CD4-positive, CD25-positive, alpha-beta regulatory T cell (primary cell): ENCODE results near the gene PRF1. TPM values are rescaled to one million over a fixed set of nuclear protein-coding genes. Genes with fewer than 3 reads are reported as not detected.

ENCODE experiments used
- ATAC-seq, 2 donors: fragments of 150-1000 bp; cut with Tn5 transposase; one replicate each; pipeline ENCODE4 v1.10.0; 2021; ENCODE audit warnings: low read depth in 2 of 2, moderate number of reproducible peaks in 2 of 2, moderate library complexity in 1 of 2
- DNase-seq, 3 donors: peaks; one replicate each; pipeline versions ENCODE4 v3.0.0 to v3.0.0-alpha.2; 2012 to 2022; ENCODE audit warnings: mixed read lengths in 1 of 3
- H3K27ac ChIP-seq: one replicate; pipeline ENCODE4 v1.7.0; 2013; ENCODE audit warnings: mild to moderate bottlenecking, low read length; ENCODE audit not compliant: insufficient read depth, poor library complexity, severe bottlenecking
- H3K27me3 ChIP-seq: one replicate; pipeline ENCODE4 v1.7.0; 2013; ENCODE audit warnings: low read length; ENCODE audit not compliant: control insufficient read depth, insufficient read depth
- H3K36me3 ChIP-seq: one replicate; pipeline ENCODE4 v1.7.0; 2013; ENCODE audit warnings: mild to moderate bottlenecking, low read length, moderate library complexity; ENCODE audit not compliant: control insufficient read depth, insufficient read depth
- H3K4me1 ChIP-seq: 2 replicates; pipeline ENCODE4 v1.7.0; 2013; ENCODE audit warnings: mild to moderate bottlenecking, low read length; ENCODE audit not compliant: insufficient read depth, control insufficient read depth, poor library complexity, severe bottlenecking
- H3K4me3 ChIP-seq: one replicate; pipeline ENCODE4 v1.7.0; 2013; ENCODE audit warnings: low read depth, mild to moderate bottlenecking, low read length, moderate library complexity
- H3K9me3 ChIP-seq, 2 experiments: 1 replicate in 1 of 2; 2 replicates in 1 of 2; pipeline ENCODE4 v1.7.0; 2013; ENCODE audit warnings: low read length in 2 of 2, mild to moderate bottlenecking in 1 of 2, moderate library complexity in 1 of 2; ENCODE audit not compliant: control insufficient read depth in 2 of 2
- H3K27ac Mint-ChIP-seq, 3 donors: one replicate each; pipeline ENCODE4 v1.8.0; 2020 to 2022; ENCODE audit warnings: mild to moderate bottlenecking in 3 of 3, mixed read lengths in 3 of 3, moderate library complexity in 2 of 3
- H3K27me3 Mint-ChIP-seq: one replicate; pipeline ENCODE4 v1.8.0; 2022; ENCODE audit warnings: mild to moderate bottlenecking, mixed read lengths
- H3K36me3 Mint-ChIP-seq: one replicate; pipeline ENCODE4 v1.8.0; 2020; ENCODE audit warnings: mixed read lengths
- H3K4me1 Mint-ChIP-seq, 4 donors: one replicate each; pipeline ENCODE4 v1.8.0; 2020 to 2022; ENCODE audit warnings: mixed read lengths in 4 of 4, mild to moderate bottlenecking in 1 of 4
- H3K4me3 Mint-ChIP-seq, 4 donors: one replicate each; pipeline ENCODE4 v1.8.0; 2020 to 2022; ENCODE audit warnings: mild to moderate bottlenecking in 4 of 4, mixed read lengths in 4 of 4, moderate library complexity in 3 of 4
- H3K9me3 Mint-ChIP-seq, 7 donors: one replicate each; pipeline ENCODE4 v1.8.0; 2020 to 2022; ENCODE audit warnings: mixed read lengths in 7 of 7, mild to moderate bottlenecking in 3 of 7, moderate library complexity in 2 of 7
- polyA plus RNA-seq, 4 donors: library from polyadenylated mRNA; unstranded; fragments of 300-500 nt; fragmentation: Illumina TruSeq; gene quantifications; one replicate each; pipeline ENCODE4 v1.2.3, GENCODE V29; 2021
- total RNA-seq: library from RNA; stranded (reverse); gene quantifications from one replicate; pipeline ENCODE4 v1.2.3, GENCODE V29; 2022

Gene PRF1
- total and polyA plus RNA-seq, 5 donors from 2014 or later: 32.4 to 187 (median 139) TPM

DNA sequence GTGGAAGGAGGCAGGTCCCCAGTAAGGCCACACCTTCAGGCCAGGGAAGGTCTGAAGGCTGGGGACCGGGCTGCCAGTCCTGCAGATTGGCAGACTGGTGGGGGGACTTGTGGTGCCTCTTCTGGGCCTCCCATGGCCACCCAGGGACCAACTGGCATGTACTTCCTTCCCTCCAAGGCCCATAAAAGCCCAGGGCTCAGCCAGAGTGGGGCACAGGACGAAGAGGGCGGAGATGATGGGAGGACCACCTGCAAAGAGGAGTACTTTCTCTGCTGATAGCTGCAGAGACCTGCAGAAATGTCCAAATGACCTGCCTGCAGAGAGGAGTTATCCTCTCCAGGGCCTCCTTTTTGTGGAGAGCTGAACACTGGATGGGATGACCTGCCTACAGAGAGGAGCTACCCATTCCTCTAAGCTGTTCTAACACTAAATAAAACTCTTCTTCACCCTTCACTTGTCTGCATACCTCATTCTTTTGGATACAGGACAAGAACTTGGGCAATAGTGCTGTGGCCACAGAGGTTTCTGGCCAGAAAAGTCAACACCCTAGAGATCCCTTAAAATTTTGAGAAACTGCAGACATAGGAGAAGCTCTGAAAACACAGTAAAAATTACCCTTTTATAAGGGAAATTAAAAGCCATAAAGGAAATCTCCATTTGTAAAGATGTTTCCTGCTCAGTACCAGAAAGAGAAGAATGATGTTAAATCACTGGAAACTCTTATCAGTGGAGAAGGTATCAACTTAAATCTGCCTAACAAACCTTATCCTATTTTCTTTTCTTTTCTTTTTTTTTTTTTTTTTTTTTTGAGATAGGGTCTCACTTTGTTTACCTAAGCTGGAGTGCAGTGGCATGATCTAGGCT lies 20.7 kb upstream of the PRF1 start:
- H3K27me3 ChIP-seq: peaks cover 6% of the 10 kb centered on the region
- no peaks in the 10 kb centered on the region for H3K36me3 ChIP-seq
- DNase-seq (no peak), ATAC-seq (no peak)
- no peak overlapping the region for H3K4me3 ChIP-seq
- H3K9me3 ChIP-seq: peaks cover 12 to 15% of the 10 kb centered on the region in 2 experiments
- peaks cover 0 to 2% (median 0%) of the 10 kb centered on the region in 4 donors for H3K4me1 Mint-ChIP-seq
- peaks cover 27% of the 10 kb centered on the region for H3K27me3 Mint-ChIP-seq
- peaks cover 0 to 22% (median 8%) of the 10 kb centered on the region in 7 donors for H3K9me3 Mint-ChIP-seq
- H3K27ac Mint-ChIP-seq: no peak overlapping the region
- H3K4me3 Mint-ChIP-seq: no peak overlapping the region
- no peaks in the 10 kb centered on the region for H3K4me1 ChIP-seq
- H3K36me3 Mint-ChIP-seq: peaks cover 5% of the 10 kb centered on the region
- no peak overlapping the region for H3K27ac ChIP-seq

DNA sequence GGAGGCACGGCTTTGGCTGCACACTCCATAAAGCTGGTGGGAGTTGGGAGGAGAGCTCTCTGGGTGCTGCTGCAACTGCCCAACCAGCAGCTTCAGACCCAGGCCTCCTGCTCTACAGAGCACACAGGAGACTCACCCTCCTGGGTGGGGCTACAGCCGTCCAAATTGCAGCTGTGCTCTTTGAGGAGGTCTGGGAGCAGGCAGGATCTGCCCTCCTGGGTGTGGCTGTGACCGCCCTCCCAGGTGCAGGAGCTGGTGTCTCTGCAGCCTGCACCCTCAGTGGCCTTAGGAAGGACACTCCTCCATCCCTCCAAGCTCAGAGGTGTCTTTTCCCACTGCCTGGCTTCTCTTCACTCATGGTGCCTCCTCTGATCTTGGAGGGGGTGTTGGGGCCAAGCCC lies 20.0 kb upstream of the PRF1 start:
- H3K9me3 ChIP-seq: peaks cover 11 to 12% of the 10 kb centered on the region in 2 experiments
- Mint-ChIP-seq H3K9me3 (peaks cover 0 to 19% (median 8%) of the 10 kb centered on the region in 7 donors), H3K4me1 (peaks cover 0 to 2% (median 0%) of the 10 kb centered on the region in 4 donors), H3K27me3 (peaks cover 25% of the 10 kb centered on the region), H3K4me3 (no peak overlapping the region), H3K36me3 (peaks cover 5% of the 10 kb centered on the region), H3K27ac (no peak overlapping the region)
- ATAC-seq: no peak
- H3K4me1 ChIP-seq: no peaks in the 10 kb centered on the region
- peaks cover 6% of the 10 kb centered on the region for H3K27me3 ChIP-seq
- no peaks in the 10 kb centered on the region for H3K36me3 ChIP-seq
- no peak for DNase-seq
- no peak overlapping the region for H3K4me3 ChIP-seq
- no peak overlapping the region for H3K27ac ChIP-seq

DNA sequence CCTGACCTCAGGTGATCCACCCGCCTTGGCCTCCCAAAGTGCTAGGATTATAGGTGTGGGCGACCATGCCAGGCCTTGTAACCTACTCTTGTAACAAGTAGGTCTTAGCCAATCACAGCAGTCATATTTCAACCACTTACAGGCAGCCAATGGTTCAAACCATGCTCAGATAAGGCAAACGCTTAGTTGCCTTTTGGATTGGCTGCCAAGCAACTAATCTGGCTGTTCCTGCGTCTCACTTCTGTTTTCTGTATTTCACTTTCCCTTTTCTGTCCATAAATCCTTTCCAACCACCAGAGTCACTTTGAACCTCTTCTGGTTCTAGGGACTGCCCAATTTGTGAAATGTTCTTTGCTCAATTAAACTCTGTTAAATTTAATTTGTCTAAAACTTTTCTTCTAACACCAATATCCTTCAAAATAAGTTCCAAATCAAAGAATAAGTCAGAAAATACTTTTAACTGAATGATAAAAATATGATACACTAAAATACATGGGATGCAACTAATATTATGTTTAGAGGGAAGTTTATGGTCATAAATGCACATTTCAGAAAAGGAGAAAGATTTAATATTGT lies 19.1 kb upstream of the PRF1 start:
- Histone ChIP-seq H3K27me3 (peaks cover 6% of the 10 kb centered on the region), H3K9me3 (peaks cover 10 to 12% of the 10 kb centered on the region in 2 experiments), H3K27ac (no peak overlapping the region), H3K4me3 (no peak overlapping the region), H3K4me1 (no peaks in the 10 kb centered on the region), H3K36me3 (no peaks in the 10 kb centered on the region)
- Mint-ChIP-seq H3K4me1 (peaks cover 0 to 2% (median 0%) of the 10 kb centered on the region in 4 donors), H3K9me3 (peaks cover 0 to 19% (median 7%) of the 10 kb centered on the region in 7 donors), H3K4me3 (no peak overlapping the region), H3K27me3 (peaks cover 20% of the 10 kb centered on the region), H3K36me3 (peaks cover 5% of the 10 kb centered on the region), H3K27ac (no peak overlapping the region)
- no peak for DNase-seq
- no peak for ATAC-seq

- Histone ChIP-seq H3K27ac (no peak overlapping the region), H3K4me1 (no peaks in the 10 kb centered on the region), H3K27me3 (peaks cover 6% of the 10 kb centered on the region), H3K9me3 (peaks cover 10 to 12% of the 10 kb centered on the region in 2 experiments), H3K4me3 (no peak overlapping the region), H3K36me3 (no peaks in the 10 kb centered on the region)
- ATAC-seq (no peak), DNase-seq (no peak)
- Mint-ChIP-seq H3K4me1 (peaks cover 0 to 5% (median 2%) of the 10 kb centered on the region in 4 donors), H3K36me3 (peaks cover 5% of the 10 kb centered on the region), H3K27ac (no peak overlapping the region), H3K27me3 (peaks cover 27% of the 10 kb centered on the region), H3K9me3 (peaks cover 0 to 19% (median 1%) of the 10 kb centered on the region in 7 donors), H3K4me3 (no peak overlapping the region)
These were observed 17.4 kb upstream of the PRF1 start for GRCh38 chr10:70620020-70620289.

DNA sequence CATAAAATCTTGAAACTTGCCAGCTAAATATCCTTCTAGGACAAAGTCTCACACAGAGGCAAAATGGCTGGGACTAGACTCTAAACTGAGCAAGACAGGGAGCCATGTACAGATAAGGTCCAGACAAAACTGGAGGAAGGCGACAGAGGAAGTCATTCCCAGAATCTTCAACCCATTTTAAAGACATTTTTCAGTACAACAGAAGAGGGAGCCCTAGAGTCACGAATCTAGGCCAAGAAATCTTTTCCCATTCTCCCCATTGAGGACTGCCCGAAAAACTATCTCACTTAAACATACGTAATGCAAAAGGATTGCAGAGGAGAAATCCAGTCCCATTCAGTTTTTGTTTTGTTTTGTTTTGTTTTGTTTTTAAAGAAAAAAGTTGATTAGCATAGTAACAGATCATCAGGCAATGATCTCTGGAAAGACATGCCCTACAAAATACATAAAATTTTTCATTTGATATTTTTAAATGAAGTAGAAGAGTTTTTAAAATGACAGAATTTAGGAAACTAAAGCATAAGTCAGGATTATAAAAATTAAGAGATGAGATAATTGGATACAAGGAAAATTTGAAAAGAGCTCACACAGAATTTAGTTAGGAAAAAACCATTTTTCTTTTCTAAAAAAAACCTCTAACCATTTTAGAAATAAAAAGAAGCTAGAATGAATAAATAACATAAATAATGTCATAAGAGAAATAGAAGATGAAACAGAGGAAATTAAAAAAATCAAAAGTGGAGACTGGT lies 16.9 kb upstream of the PRF1 start:
- no peaks in the 10 kb centered on the region for H3K36me3 ChIP-seq
- no peak overlapping the region for H3K27ac Mint-ChIP-seq
- peaks cover 0 to 19% (median 3%) of the 10 kb centered on the region in 7 donors for H3K9me3 Mint-ChIP-seq

DNA sequence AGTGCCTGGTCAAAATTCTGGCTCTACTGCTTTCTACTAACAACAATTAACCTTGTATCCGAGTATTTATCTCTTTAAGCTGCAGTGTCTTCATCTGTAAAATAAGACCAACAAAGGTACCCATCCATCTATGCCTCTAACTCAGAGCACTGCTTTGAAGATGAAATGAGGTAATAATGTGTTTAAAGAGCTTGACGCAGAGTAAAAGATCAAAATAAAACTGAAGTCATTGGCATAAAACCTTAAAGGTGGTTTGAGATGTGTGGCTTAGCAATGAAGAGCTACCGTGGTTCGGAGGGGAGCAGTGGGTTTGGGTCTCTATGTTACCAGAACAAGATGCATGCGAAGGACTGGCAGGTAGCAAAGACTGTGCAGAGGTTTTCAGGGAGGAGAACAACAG lies 16.1 kb upstream of the PRF1 start:
- Histone ChIP-seq H3K36me3 (no peaks in the 10 kb centered on the region), H3K9me3 (peaks cover 10 to 12% of the 10 kb centered on the region in 2 experiments), H3K27me3 (peaks cover 6% of the 10 kb centered on the region), H3K27ac (no peak overlapping the region), H3K4me3 (no peak overlapping the region), H3K4me1 (no peaks in the 10 kb centered on the region)
- Mint-ChIP-seq H3K27me3 (peaks cover 30% of the 10 kb centered on the region), H3K4me1 (peaks cover 5 to 14% (median 8%) of the 10 kb centered on the region in 4 donors), H3K4me3 (no peak overlapping the region), H3K36me3 (peaks cover 5% of the 10 kb centered on the region), H3K27ac (peak overlapping the region in 1 of 3 donors; percentile 1), H3K9me3 (peaks cover 0 to 19% (median 3%) of the 10 kb centered on the region in 7 donors)
- ATAC-seq (no peak), DNase-seq (no peak)

More for the DNA sequence above, 16.9 kb upstream of the PRF1 start:
- H3K4me1 Mint-ChIP-seq: peaks cover 0 to 9% (median 6%) of the 10 kb centered on the region in 4 donors
- no peak for ATAC-seq
- Histone ChIP-seq H3K4me3 (no peak overlapping the region), H3K27ac (no peak overlapping the region), H3K27me3 (peaks cover 6% of the 10 kb centered on the region), H3K9me3 (peaks cover 10 to 12% of the 10 kb centered on the region in 2 experiments), H3K4me1 (no peaks in the 10 kb centered on the region)
- DNase-seq: no peak
- H3K4me3 Mint-ChIP-seq: no peak overlapping the region
- H3K36me3 Mint-ChIP-seq: peaks cover 5% of the 10 kb centered on the region
- peaks cover 30% of the 10 kb centered on the region for H3K27me3 Mint-ChIP-seq

- H3K9me3 ChIP-seq: peaks cover 10 to 12% of the 10 kb centered on the region in 2 experiments
- no peak overlapping the region for H3K27ac ChIP-seq
- H3K27me3 Mint-ChIP-seq: peaks cover 30% of the 10 kb centered on the region
- ATAC-seq (no peak), DNase-seq (peak in 1 of 3 donors; percentile 57)
- H3K36me3 Mint-ChIP-seq: peaks cover 5% of the 10 kb centered on the region
- no peak overlapping the region for H3K27ac Mint-ChIP-seq
- no peaks in the 10 kb centered on the region for H3K36me3 ChIP-seq
- H3K27me3 ChIP-seq: peaks cover 6% of the 10 kb centered on the region
- H3K4me1 ChIP-seq: no peaks in the 10 kb centered on the region
- peaks cover 0 to 19% (median 3%) of the 10 kb centered on the region in 7 donors for H3K9me3 Mint-ChIP-seq
- H3K4me1 Mint-ChIP-seq: peaks cover 5 to 14% (median 8%) of the 10 kb centered on the region in 4 donors
- H3K4me3 ChIP-seq: no peak overlapping the region
- H3K4me3 Mint-ChIP-seq: no peak overlapping the region
These were observed 15.4 kb upstream of the PRF1 start for GRCh38 chr10:70617798-70618568.
